ENCODE measurements around the gene CBR3.

DNA sequence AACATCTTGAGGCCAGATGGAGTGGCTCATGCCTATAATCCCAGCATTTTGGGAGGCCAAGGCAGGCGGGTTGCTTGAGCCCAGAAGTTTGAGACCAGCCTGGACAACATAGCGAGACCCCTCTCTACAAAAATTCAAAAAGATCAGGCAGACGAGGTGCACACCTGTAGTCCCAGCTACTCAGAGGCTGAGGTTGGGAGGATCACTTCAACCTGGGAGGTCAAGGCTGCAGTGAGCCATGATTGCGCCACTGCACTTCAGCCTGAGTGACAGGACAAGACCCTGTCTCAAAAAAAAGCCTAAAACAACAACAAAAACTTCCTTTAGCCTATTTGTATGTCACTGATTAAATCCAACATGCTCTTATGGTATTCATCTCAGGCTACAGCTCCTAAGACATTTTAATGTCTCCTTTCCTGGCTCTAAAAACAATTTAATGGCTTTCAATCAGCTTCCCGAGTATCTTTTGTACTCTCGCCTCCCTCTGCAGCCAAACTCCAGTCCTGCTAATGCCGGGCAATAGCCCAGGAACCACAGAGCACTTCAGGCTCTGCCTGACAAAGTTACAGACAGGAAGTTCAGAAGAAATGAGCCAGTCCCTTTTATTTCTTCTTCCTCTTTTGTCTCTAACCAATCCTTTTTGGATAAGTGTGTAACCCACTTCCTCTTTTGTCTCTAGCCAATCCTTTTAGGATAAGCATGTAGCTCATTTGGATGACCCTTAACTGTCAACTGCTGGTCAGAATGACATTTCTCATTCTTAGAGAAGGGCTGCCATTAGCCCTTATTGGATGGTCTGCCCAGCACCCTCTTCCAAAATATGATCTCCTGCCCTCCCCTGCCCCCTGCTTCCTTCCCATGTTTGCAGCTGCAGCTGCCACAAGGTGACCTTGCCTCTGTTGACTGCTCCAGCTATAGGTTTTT is 15.2 kb downstream of the CBR3 start:
- no peak for TF ChIP-seq POLR2A (IDR thresholded peaks at IDR 0.05)
- TF ChIP-seq, protein P1, sequence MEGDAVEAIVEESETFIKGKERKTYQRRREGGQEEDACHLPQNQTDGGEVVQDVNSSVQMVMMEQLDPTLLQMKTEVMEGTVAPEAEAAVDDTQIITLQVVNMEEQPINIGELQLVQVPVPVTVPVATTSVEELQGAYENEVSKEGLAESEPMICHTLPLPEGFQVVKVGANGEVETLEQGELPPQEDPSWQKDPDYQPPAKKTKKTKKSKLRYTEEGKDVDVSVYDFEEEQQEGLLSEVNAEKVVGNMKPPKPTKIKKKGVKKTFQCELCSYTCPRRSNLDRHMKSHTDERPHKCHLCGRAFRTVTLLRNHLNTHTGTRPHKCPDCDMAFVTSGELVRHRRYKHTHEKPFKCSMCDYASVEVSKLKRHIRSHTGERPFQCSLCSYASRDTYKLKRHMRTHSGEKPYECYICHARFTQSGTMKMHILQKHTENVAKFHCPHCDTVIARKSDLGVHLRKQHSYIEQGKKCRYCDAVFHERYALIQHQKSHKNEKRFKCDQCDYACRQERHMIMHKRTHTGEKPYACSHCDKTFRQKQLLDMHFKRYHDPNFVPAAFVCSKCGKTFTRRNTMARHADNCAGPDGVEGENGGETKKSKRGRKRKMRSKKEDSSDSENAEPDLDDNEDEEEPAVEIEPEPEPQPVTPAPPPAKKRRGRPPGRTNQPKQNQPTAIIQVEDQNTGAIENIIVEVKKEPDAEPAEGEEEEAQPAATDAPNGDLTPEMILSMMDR (IDR thresholded peaks at IDR 0.05), result no peak
